NCI-H187 (cell line): ENCODE results near the gene FHIT.
A peak's percentile ranks its signal among the peaks of the same experiment; 100 is the strongest.

Experiments
- DNase-seq, 2 experiments: peaks; one replicate each; lab custom pipeline; 2025; lab: John Stamatoyannopoulos, UW

Gene FHIT

GRCh38 chr3:60622349-60622748 lies 628.9 kb downstream of the FHIT start:
- DNase-seq = no peak

- no peak for DNase-seq
Observed at GRCh38 chr3:60617188-60617587, 634.1 kb downstream of the FHIT start.

DNA sequence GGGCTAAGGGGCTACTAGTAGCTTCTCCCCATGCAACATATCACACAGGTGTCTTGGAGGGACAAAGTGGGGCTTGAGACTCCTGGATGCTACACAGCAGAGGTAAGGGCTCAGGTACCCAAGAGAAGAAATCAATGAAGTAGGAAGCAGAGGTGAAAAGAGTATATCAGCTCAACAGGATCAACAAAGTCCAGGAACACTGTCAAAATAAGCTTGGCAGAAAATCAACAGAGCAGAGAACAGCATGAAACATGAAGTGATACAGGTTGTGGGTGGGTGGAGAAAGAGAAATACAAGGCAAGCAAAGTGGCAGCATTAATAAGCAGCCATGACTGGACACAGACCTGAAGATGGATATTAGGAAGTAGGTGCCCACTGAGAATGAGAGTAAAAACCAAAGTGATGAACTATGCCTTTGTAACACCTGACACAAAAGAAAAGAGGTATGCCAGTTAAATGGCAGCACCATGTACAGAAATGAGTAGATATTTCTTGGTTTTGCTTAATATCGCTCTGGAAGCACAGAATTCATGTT lies 637.4 kb downstream of the FHIT start:
- DNase-seq = no peak

- DNase-seq = no peak
Observed at GRCh38 chr3:60610441-60611112, 640.7 kb downstream of the FHIT start.

DNA sequence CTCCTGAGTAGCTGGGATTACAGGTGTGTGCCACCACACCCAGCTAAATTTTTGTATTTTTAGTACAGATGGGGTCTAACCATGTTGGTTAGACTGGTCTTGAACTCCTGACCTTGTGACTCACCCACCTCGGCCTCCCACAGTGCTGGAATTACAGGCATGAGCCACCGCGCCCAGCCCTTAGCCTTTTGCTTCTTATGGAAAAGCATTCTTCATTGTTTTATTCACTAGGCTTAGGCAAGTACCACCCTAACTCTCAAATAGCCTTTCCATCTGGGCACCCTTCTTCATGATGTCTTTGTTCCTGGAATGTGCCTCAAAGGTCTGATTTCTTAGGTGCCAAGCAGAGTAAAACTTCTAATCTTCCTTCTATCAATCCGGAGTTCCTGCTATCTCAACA lies 641.8 kb downstream of the FHIT start:
- DNase-seq = no peak

GRCh38 chr3:60603860-60604259 lies 647.4 kb downstream of the FHIT start:
- DNase-seq = no peak

DNA sequence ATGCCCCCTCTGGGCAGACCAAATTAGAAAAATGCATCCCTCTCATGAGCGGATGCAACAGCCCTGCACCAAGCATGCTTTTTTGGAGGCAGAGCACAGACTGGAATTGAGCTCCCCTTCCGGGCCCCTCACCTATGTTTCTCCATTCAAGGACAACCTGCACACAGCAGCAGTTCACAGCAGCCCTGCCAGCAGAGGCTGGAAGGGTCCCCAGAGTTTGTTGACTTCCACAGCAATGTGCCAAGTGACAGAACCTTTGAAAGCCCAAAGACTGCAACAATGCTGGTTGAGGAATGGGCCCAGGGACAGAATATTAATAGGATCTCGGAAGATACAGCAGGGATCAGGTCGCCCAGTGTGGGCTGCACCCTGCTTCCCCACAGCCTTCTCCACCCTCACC lies 650.4 kb downstream of the FHIT start:
- no peak for DNase-seq

- DNase-seq = no peak
Observed at GRCh38 chr3:60599586-60599985, 651.7 kb downstream of the FHIT start.

- no peak for DNase-seq
Observed at GRCh38 chr3:60598671-60599070, 652.6 kb downstream of the FHIT start.

GRCh38 chr3:60594025-60594424 lies 657.2 kb downstream of the FHIT start:
- DNase-seq = no peak

- no peak for DNase-seq
Observed at GRCh38 chr3:60591267-60591666, 660.0 kb downstream of the FHIT start.

DNA sequence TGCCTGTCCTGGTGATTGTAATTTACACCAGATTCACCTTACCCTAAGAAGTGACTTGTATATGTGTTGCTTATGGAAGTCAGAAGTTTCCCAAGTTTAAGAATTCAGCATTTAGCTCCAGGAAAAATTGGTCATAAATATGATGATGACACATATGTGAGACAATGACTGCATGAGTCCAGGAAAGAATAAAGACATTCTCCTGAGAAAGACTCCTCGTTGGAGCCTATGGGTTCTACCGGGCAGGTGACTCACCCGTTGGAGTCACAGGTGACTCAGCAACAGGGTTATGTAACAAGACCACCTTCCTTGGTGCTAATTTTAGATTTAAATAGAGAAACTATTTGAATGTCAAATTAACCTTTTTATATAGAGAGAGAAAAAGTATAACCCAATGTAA lies 662.4 kb downstream of the FHIT start:
- DNase-seq = no peak

- no peak for DNase-seq
Observed at GRCh38 chr3:60585918-60586317, 665.3 kb downstream of the FHIT start.

DNA sequence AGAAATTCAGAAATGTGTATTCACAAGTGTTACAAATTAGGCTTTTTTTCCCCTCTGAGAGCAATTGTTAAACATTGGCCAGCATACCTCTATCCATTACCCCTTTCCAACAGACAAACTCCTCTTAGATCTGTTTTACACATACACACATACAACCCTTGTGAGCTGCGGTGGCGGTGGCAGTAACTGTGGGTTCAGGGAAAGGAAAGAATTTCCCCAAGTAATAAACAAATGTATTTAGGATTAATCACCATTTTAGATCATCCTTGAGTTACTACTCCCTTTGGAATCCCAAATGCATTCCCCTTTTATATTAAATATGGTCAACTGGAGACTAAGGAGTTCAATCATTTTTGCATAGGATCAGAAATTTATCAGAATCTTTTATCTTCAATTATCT lies 667.0 kb downstream of the FHIT start:
- no peak for DNase-seq

DNA sequence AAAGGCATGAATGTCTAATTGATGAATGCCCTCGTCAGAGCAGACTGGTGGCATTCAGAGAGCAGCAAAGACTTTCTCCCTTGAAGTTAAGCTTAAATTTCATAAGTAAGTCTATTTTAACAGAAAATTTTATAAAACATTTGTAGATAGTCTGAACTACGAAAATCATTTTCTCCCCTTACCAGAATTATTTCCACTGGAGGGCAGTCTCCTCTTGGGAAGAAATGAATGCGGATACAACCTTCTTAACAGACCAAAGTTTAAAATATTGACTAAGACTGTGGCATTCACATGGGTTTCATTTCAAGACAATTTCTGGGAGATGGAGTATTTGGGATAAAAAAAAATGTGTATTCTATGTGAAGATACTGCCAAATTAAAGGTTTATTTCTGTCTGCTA lies 669.0 kb downstream of the FHIT start:
- DNase-seq = no peak

DNA sequence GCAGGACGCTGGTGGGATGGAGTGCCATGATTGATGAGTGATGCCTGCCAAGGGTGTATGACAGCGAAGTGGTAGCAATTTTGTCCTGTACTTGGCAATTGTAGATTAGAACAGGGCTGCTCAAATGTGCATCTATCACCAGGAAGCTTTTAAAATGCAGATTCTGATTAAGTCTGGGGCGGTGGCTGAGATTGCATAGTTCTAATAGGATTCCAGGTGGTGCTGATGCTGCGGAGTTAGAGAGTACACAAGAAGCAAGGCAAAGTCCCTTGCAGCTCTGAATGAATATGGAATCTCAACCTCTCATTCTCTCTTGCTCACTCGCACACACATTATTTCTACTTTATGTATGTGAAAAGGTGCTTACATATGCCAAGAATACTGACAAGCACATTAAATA lies 670.4 kb downstream of the FHIT start:
- no peak for DNase-seq

DNA sequence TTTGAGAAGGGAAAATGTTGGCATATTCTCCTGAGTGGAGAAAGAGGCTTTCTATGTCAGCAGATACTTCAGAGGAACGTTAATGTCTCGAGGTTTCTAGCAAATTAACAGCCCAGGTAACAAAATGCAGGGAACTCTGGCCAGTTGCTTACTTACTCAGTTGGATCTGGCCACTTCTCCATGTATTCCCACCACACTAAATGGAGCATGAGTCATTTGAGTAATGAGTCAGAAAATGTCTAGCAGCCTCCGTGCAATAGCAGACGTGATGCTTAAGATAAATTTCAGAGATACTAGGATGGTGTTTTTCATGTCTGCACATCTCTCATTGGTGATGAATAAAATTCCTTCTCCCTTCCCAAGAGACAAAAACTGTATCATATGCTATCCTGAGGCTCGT lies 671.5 kb downstream of the FHIT start:
- DNase-seq = peak in 1 of 2 experiments; percentile 2

- DNase-seq = no peak
Observed at GRCh38 chr3:60578936-60579335, 672.3 kb downstream of the FHIT start.

- no peak for DNase-seq
Observed at GRCh38 chr3:60577601-60578000, 673.7 kb downstream of the FHIT start.

DNA sequence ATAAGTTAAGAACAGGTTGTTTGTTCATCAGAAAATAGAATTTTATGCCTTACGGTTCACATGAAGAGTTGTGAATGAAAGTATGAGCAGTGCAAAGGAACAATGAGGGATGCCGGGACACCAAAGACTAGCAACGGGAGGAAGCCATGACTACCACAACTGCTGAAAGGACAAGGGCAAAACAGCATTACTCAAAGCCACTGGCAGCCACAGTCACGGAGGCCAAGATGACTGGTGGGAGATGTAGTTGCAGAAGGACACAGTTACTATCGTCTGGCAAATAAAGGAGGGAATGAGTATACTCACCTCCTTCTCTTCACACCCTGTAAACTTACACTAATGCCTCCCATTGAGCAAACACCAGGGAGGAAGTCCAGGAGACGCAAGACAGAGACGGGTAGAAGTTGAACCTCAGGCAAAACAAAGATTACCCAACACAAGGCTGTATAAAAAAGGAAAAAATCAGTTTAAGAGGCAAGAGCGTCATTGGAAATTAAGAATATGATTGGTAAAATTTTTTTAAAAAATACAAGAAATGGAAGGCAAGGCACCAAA lies 675.5 kb downstream of the FHIT start:
- DNase-seq = no peak

- DNase-seq = no peak
Observed at GRCh38 chr3:60574046-60574769, 677.0 kb downstream of the FHIT start.

DNA sequence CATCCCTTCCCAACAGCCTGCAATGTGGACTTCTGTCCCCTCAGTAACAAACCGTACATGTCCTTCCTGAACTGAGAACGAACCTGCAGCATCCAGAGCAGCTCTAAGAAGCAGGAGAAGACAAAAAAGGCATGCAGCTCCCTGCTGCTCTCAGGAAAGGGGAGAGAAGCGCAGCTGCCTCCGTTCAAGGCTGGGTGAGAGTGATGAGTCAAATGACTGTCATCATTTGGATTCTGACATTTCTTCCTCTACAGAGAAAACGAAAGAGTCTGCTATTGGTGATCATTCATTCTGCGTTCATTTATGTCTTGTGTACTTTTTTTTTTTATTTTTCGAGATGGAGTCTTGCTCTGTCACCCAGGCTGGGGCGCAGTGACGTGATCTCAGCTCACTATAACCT lies 677.8 kb downstream of the FHIT start:
- no peak for DNase-seq

DNA sequence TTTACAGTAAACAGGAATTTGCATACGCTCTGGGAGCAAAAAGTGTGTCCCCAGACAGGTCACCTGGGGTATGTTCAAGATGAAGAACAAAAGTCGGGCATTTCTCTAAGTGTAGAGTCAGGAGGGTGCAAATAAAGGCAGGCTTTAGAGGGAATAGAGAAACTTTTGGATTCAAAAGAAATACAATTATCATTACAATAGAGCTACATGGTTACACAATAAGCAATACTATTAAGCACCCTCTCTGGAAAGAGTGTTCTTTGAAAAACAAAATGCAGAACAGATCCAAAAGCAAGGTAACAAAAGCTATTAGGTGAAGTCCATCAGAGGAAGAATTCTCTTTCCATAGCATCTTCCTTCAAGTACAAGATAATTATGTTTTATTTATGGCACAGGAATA lies 679.7 kb downstream of the FHIT start:
- no peak for DNase-seq
